Neuronal stem cell (in vitro differentiated cells): Measurements from ENCODE around the gene IFI30.

Experiments
- DNase-seq: peaks from one replicate; pipeline ENCODE4 v3.0.0-alpha.2; 2013; ENCODE audit warnings: low spot score
- H2AFZ ChIP-seq: one replicate; pipeline ENCODE4 v1.6.1; 2013; ENCODE audit warnings: mild to moderate bottlenecking, low read length, inconsistent platforms
- H2AK5ac ChIP-seq: 2 replicates; pipeline ENCODE4 v1.6.1; 2013; ENCODE audit warnings: low read depth, mild to moderate bottlenecking, inconsistent platforms, low read length, moderate library complexity, mixed read lengths
- H2BK120ac ChIP-seq: 2 replicates; pipeline ENCODE4 v1.6.1; 2013; ENCODE audit warnings: low read depth, mild to moderate bottlenecking, inconsistent platforms, low read length, moderate library complexity, mixed read lengths
- H2BK12ac ChIP-seq: one replicate; pipeline ENCODE4 v1.6.1; 2013; ENCODE audit warnings: low read length, inconsistent platforms
- H2BK15ac ChIP-seq: 2 replicates; pipeline ENCODE4 v1.6.1; 2013; ENCODE audit warnings: mild to moderate bottlenecking, low read length, inconsistent platforms, mixed read lengths
- H2BK5ac ChIP-seq: one replicate; pipeline ENCODE4 v1.6.1; 2013; ENCODE audit warnings: inconsistent platforms, mild to moderate bottlenecking, low read length, moderate library complexity
- H3K14ac ChIP-seq: one replicate; pipeline ENCODE4 v1.6.1; 2013; ENCODE audit warnings: low read length, inconsistent platforms
- H3K18ac ChIP-seq: 2 replicates; pipeline ENCODE4 v1.6.1; 2013; ENCODE audit warnings: low read length, inconsistent platforms
- H3K23ac ChIP-seq: 2 replicates; pipeline ENCODE4 v1.6.1; 2013; ENCODE audit warnings: low read depth, mild to moderate bottlenecking, mixed read lengths, low read length, inconsistent platforms; ENCODE audit not compliant: poor library complexity
- H3K27ac ChIP-seq: replicated peaks from 3 replicates; pipeline ENCODE4 v1.5.1; 2013; ENCODE audit warnings: low read length, inconsistent platforms
- H3K27me3 ChIP-seq, 3 experiments: 2 replicates each; pipeline ENCODE4 v1.6.1; 2013; ENCODE audit warnings: low read length in 3 of 3, mild to moderate bottlenecking in 2 of 3, inconsistent platforms in 1 of 3, low read depth in 1 of 3, mixed read lengths in 1 of 3, moderate library complexity in 1 of 3; ENCODE audit not compliant: control insufficient read depth in 3 of 3, insufficient read depth in 3 of 3
- H3K36me3 ChIP-seq, 2 donors: replicated peaks in 1 of 2; 2 replicates each; pipeline ENCODE4 v1.6.1; 2013; ENCODE audit warnings: low read length in 2 of 2; ENCODE audit not compliant: control insufficient read depth in 2 of 2, insufficient read depth in 2 of 2
- H3K4ac ChIP-seq: 2 replicates; pipeline ENCODE4 v1.6.1; 2013; ENCODE audit warnings: inconsistent platforms, mild to moderate bottlenecking, low read length, moderate library complexity
- H3K4me1 ChIP-seq, 2 donors: 1 replicate in 1 of 2; 2 replicates in 1 of 2; pipeline ENCODE4 v1.6.1; 2013; ENCODE audit warnings: low read length in 2 of 2, low read depth in 1 of 2; ENCODE audit not compliant: control insufficient read depth in 2 of 2, insufficient read depth in 1 of 2
- H3K4me2 ChIP-seq: one replicate; pipeline ENCODE4 v1.6.1; 2013; ENCODE audit warnings: mild to moderate bottlenecking, low read length, inconsistent platforms; ENCODE audit not compliant: insufficient read depth, poor library complexity, severe bottlenecking
- H3K4me3 ChIP-seq, 2 donors: 2 replicates each; pipeline ENCODE4 v1.5.1; 2013; ENCODE audit warnings: low read length in 2 of 2, mild to moderate bottlenecking in 2 of 2, inconsistent platforms in 1 of 2, moderate library complexity in 1 of 2
- H3K79me1 ChIP-seq: one replicate; pipeline ENCODE4 v1.6.1; 2013; ENCODE audit warnings: low read depth, mild to moderate bottlenecking, inconsistent platforms, low read length, moderate library complexity
- H3K9ac ChIP-seq: one replicate; pipeline ENCODE4 v1.6.1; 2013; ENCODE audit warnings: mild to moderate bottlenecking, low read depth, low read length, inconsistent platforms; ENCODE audit not compliant: poor library complexity
- H3K9me3 ChIP-seq, 2 donors: replicated peaks in 1 of 2; 2 replicates each; pipeline versions ENCODE3 to v1.6.1; 2013; ENCODE audit warnings: low read length in 2 of 2, mild to moderate bottlenecking in 2 of 2, inconsistent platforms in 1 of 2, low read depth in 1 of 2, mixed read lengths in 1 of 2, moderate library complexity in 1 of 2; ENCODE audit not compliant: control insufficient read depth in 2 of 2, insufficient read depth in 1 of 2
- H4K8ac ChIP-seq: one replicate; pipeline ENCODE4 v1.6.1; 2013; ENCODE audit warnings: low read depth, mild to moderate bottlenecking, inconsistent platforms, low read length, moderate library complexity
- H4K91ac ChIP-seq: one replicate; pipeline ENCODE4 v1.6.1; 2013; ENCODE audit warnings: low read length, low read depth, mild to moderate bottlenecking, inconsistent platforms; ENCODE audit not compliant: poor library complexity
- WGBS, 2 donors: extraction: QIAGEN DNeasy Blood & Tissue Kit; methylation state at CpG; one replicate each; pipeline ENCODE4 v1.1.7; 2013; ENCODE audit warnings: missing lambda C conversion rate in 2 of 2, mixed read lengths in 1 of 2; ENCODE audit not compliant: insufficient read length in 2 of 2, insufficient replicate concordance in 1 of 2; ENCODE audit errors: extremely low coverage in 2 of 2; 5-methylcytosine and 5-hydroxymethylcytosine counted together

IFI30 gene

GRCh38 chr19:18223860-18224524 is 50.4 kb downstream of the IFI30 start:
- peak overlapping the region; percentile 71 for H3K9ac ChIP-seq
- H2BK5ac ChIP-seq = no peak overlapping the region
- peaks cover 0 to 5% of the 10 kb centered on the region in 2 donors for H3K9me3 ChIP-seq
- H3K14ac ChIP-seq = peak overlapping the region; percentile 3
- no peaks in the 10 kb centered on the region for H3K79me1 ChIP-seq
- H3K23ac ChIP-seq = no peak overlapping the region
- H3K27me3 ChIP-seq = peaks cover 12 to 47% (median 43%) of the 10 kb centered on the region in 3 experiments
- no peak overlapping the region for H2BK12ac ChIP-seq
- peaks cover 4 to 14% of the 10 kb centered on the region in 2 donors for H3K4me1 ChIP-seq
- no peak overlapping the region for H3K27ac ChIP-seq
- H3K4ac ChIP-seq = no peak overlapping the region
- H3K18ac ChIP-seq = peak overlapping the region; percentile 96
- no peak overlapping the region for H2AK5ac ChIP-seq
- peak; percentile 62 for DNase-seq
- no peaks in the 10 kb centered on the region for H3K36me3 ChIP-seq
- no peak overlapping the region for H2BK120ac ChIP-seq
- no peak overlapping the region for H4K91ac ChIP-seq
- no peak overlapping the region for H4K8ac ChIP-seq
- H3K4me2 ChIP-seq = peak overlapping the region; percentile 86
- H3K4me3 ChIP-seq = peak overlapping the region; percentile 60 to 85
- WGBS, 2 donors = no CpG with 5 or more reads among the region's 39 CpGs
- H2BK15ac ChIP-seq = no peak overlapping the region
- H2AFZ ChIP-seq = peak overlapping the region; percentile 94

- H3K18ac ChIP-seq = peak overlapping the region; percentile 88
- no peak overlapping the region for H3K14ac ChIP-seq
- H2AK5ac ChIP-seq = peak overlapping the region; percentile 66
- H3K27me3 ChIP-seq = peaks cover 12 to 39% (median 39%) of the 10 kb centered on the region in 3 experiments
- H3K36me3 ChIP-seq = no peaks in the 10 kb centered on the region
- H3K4ac ChIP-seq = no peak overlapping the region
- peak overlapping the region; percentile 67 for H3K9ac ChIP-seq
- H2AFZ ChIP-seq = peak overlapping the region; percentile 94
- H3K23ac ChIP-seq = peak overlapping the region; percentile 90
- peak overlapping the region; percentile 31 for H2BK12ac ChIP-seq
- H2BK5ac ChIP-seq = no peak overlapping the region
- no peaks in the 10 kb centered on the region for H3K79me1 ChIP-seq
- no peak overlapping the region for H4K91ac ChIP-seq
- WGBS, 2 donors = no CpG with 5 or more reads among the region's 81 CpGs
- H3K27ac ChIP-seq = no peak overlapping the region
- H3K4me1 ChIP-seq = peaks cover 4 to 14% of the 10 kb centered on the region in 2 donors
- DNase-seq = peak; percentile 98
- peak overlapping the region; percentile 3 for H2BK15ac ChIP-seq
- peaks cover 0 to 5% of the 10 kb centered on the region in 2 donors for H3K9me3 ChIP-seq
- peak overlapping the region; percentile 57 for H2BK120ac ChIP-seq
- H3K4me3 ChIP-seq = peak overlapping the region; percentile 60 to 85
- no peak overlapping the region for H4K8ac ChIP-seq
- H3K4me2 ChIP-seq = peak overlapping the region; percentile 86
Observed at GRCh38 chr19:18224525-18225354, 51.1 kb downstream of the IFI30 start.

- no peak overlapping the region for H3K4me3 ChIP-seq
- peak overlapping the region; percentile 3 for H2BK15ac ChIP-seq
- no peak for DNase-seq
- no peak overlapping the region for H4K8ac ChIP-seq
- peaks cover 12 to 36% (median 34%) of the 10 kb centered on the region in 3 experiments for H3K27me3 ChIP-seq
- H3K14ac ChIP-seq = no peak overlapping the region
- no peak overlapping the region for H3K4ac ChIP-seq
- H3K23ac ChIP-seq = peak overlapping the region; percentile 40
- no peak overlapping the region for H2BK120ac ChIP-seq
- peaks cover 0 to 5% of the 10 kb centered on the region in 2 donors for H3K9me3 ChIP-seq
- no CpG with 5 or more reads among the region's 16 CpGs for WGBS, 2 donors
- no peaks in the 10 kb centered on the region for H3K36me3 ChIP-seq
- no peak overlapping the region for H2BK5ac ChIP-seq
- H3K18ac ChIP-seq = peak overlapping the region; percentile 3
- peak overlapping the region; percentile 94 for H2AFZ ChIP-seq
- H3K4me2 ChIP-seq = no peak overlapping the region
- peaks cover 4 to 14% of the 10 kb centered on the region in 2 donors for H3K4me1 ChIP-seq
- no peak overlapping the region for H2BK12ac ChIP-seq
- peak overlapping the region; percentile 70 for H3K9ac ChIP-seq
- H3K79me1 ChIP-seq = peaks cover 2% of the 10 kb centered on the region
- no peak overlapping the region for H2AK5ac ChIP-seq
- no peak overlapping the region for H4K91ac ChIP-seq
- no peak overlapping the region for H3K27ac ChIP-seq
Observed at GRCh38 chr19:18225355-18225701, 51.7 kb downstream of the IFI30 start.
